PC-9 (cell line): ENCODE measurements around the gene CFAP210. TPM values are rescaled to one million over a fixed set of nuclear protein-coding genes. Genes with fewer than 3 reads are reported as not detected.

Experiments
- BruUV-seq: library from RNA; stranded (reverse); fragments of 400-500 nt; replicated peaks from 2 replicates; lab custom pipeline; 2021; lab: Mats Ljungman, UMichigan
- CTCF ChIA-PET: fragments of 300-600 bp; sonication (Branson Sonifier 250); formaldehyde crosslinking; loops from one replicate; lab custom pipeline; 2022; ENCODE audit warnings: antibody characterized with exemption; lab: Charles Lee
- POLR2A ChIA-PET: fragments of 300-600 bp; sonication (Branson Sonifier 250); formaldehyde crosslinking; loops from one replicate; lab custom pipeline; 2022; ENCODE audit warnings: antibody characterized with exemption; ENCODE audit not compliant: unreplicated experiment; lab: Charles Lee
- DNase-seq, 2 experiments: peaks; one replicate each; pipeline versions ENCODE4 v3.0.0 to v3.0.0-alpha.2; 2015 to 2022; ENCODE audit warnings: mixed read lengths in 1 of 2
- H2AFZ ChIP-seq: fragments of 200-600 bp; sonication (generic); 2 replicates; pipeline ENCODE4 v1.8.1; 2017; ENCODE audit warnings: antibody characterized with exemption
- H3F3A ChIP-seq: fragments of 200-600 bp; sonication (generic); 2 replicates; pipeline ENCODE4 v1.8.1; 2017; ENCODE audit warnings: antibody characterized with exemption, mild to moderate bottlenecking, low read depth; ENCODE audit not compliant: insufficient read depth
- H3K27ac ChIP-seq: fragments of 200-600 bp; sonication (generic); 2 replicates; pipeline ENCODE4 v1.6.1; 2016; ENCODE audit warnings: mixed run types
- H3K27me3 ChIP-seq: fragments of 200-600 bp; sonication (generic); 2 replicates; pipeline ENCODE4 v1.6.1; 2016; ENCODE audit warnings: low read depth, mixed run types; ENCODE audit not compliant: insufficient read depth
- H3K36me3 ChIP-seq: fragments of 200-600 bp; sonication (generic); 2 replicates; pipeline ENCODE4 v1.6.1; 2016; ENCODE audit warnings: low read depth, mixed run types
- H3K4me1 ChIP-seq: fragments of 200-600 bp; sonication (generic); replicated peaks from 2 replicates; pipeline ENCODE4 v1.6.1; 2016; ENCODE audit warnings: mixed run types; ENCODE audit not compliant: insufficient read depth
- H3K4me2 ChIP-seq: fragments of 200-600 bp; sonication (generic); 2 replicates; pipeline ENCODE4 v1.6.1; 2017; ENCODE audit warnings: mixed run types
- H3K4me3 ChIP-seq: fragments of 200-600 bp; sonication (generic); 2 replicates; pipeline ENCODE4 v1.6.1; 2016; ENCODE audit warnings: mixed run types
- H3K79me2 ChIP-seq: fragments of 200-600 bp; sonication (generic); 2 replicates; pipeline ENCODE4 v1.6.1; 2017; ENCODE audit warnings: low read depth, mixed run types
- H3K9me2 ChIP-seq: fragments of 200-600 bp; sonication (generic); 2 replicates; pipeline ENCODE4 v1.8.1; 2017; ENCODE audit warnings: mild to moderate bottlenecking; ENCODE audit not compliant: insufficient read depth
- H3K9me3 ChIP-seq: fragments of 200-600 bp; sonication (generic); 2 replicates; pipeline ENCODE4 v1.8.1; 2016; ENCODE audit warnings: low read depth; ENCODE audit not compliant: insufficient read depth
- H4K20me1 ChIP-seq: fragments of 200-600 bp; sonication (generic); 2 replicates; pipeline ENCODE4 v1.8.1; 2017; ENCODE audit not compliant: insufficient read depth
- EZH2 ChIP-seq: fragments of 200-600 bp; sonication (generic); IDR thresholded peaks from 2 replicates; pipeline ENCODE4 v1.8.0; 2017; ENCODE audit warnings: antibody characterized with exemption, low read depth
- intact Hi-C: fragments of 100-400 bp; cut with micrococcal nuclease; formaldehyde crosslinking; loops from one replicate; pipeline ENCODE4 v1.10.0; 2022; ENCODE audit not compliant: unreplicated experiment
- total RNA-seq: library from RNA; stranded (reverse); gene quantifications from 2 replicates; pipeline ENCODE4 v1.2.3, GENCODE V29; 2021
- TF ChIP-seq, protein P1 (sequence below): fragments of 200-600 bp; sonication (generic); conservative IDR thresholded peaks from 2 replicates; pipeline ENCODE4 v1.6.1; 2017; ENCODE audit warnings: mixed run types, antibody characterized with exemption, mild to moderate bottlenecking, moderate library complexity

CFAP210 gene
- total RNA-seq, 1 experiment from 2014 or later = 0.96 TPM

DNA sequence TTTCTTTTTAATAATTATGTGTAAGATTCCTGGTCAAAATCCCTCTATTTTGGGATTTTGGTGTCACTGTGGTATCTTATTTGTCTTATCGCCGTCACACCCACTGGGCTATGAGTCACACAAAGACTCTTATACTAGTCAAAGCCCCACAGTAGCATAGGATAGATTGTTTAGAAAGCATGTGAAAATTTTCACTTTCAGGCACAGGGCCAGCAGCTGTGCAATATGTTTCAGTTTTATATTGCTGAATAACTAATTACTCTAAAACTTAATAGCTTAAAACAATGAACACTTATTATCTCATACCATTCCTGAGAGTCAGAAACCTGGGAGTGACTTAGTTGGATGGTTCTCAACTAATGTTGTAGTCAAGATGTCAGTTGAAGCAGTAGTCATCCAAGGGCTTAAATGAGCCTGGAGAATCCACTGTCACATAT, 24.0 kb downstream of the CFAP210 start:
- no peak overlapping the region for H3K27ac ChIP-seq
- TF ChIP-seq EZH2 = no peak
- TF ChIP-seq, protein P1, sequence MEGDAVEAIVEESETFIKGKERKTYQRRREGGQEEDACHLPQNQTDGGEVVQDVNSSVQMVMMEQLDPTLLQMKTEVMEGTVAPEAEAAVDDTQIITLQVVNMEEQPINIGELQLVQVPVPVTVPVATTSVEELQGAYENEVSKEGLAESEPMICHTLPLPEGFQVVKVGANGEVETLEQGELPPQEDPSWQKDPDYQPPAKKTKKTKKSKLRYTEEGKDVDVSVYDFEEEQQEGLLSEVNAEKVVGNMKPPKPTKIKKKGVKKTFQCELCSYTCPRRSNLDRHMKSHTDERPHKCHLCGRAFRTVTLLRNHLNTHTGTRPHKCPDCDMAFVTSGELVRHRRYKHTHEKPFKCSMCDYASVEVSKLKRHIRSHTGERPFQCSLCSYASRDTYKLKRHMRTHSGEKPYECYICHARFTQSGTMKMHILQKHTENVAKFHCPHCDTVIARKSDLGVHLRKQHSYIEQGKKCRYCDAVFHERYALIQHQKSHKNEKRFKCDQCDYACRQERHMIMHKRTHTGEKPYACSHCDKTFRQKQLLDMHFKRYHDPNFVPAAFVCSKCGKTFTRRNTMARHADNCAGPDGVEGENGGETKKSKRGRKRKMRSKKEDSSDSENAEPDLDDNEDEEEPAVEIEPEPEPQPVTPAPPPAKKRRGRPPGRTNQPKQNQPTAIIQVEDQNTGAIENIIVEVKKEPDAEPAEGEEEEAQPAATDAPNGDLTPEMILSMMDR = no peak
- no TSS peak for BruUV-seq
- no peaks in the 10 kb centered on the region for H3K36me3 ChIP-seq
- intact Hi-C loops = no loop called here
- no peaks in the 10 kb centered on the region for H4K20me1 ChIP-seq
- no peaks in the 10 kb centered on the region for H3K9me2 ChIP-seq
- no peaks in the 10 kb centered on the region for H3F3A ChIP-seq
- DNase-seq = no peak
- no peak overlapping the region for H3K4me3 ChIP-seq
- H3K79me2 ChIP-seq = no peaks in the 10 kb centered on the region
- no peaks in the 10 kb centered on the region for H3K4me1 ChIP-seq
- no peaks in the 10 kb centered on the region for H3K9me3 ChIP-seq
- no peak overlapping the region for H3K4me2 ChIP-seq
- ChIA-PET CTCF (no interaction called here), POLR2A (no interaction called here)
- no peak overlapping the region for H2AFZ ChIP-seq
- H3K27me3 ChIP-seq = no peaks in the 10 kb centered on the region

DNA sequence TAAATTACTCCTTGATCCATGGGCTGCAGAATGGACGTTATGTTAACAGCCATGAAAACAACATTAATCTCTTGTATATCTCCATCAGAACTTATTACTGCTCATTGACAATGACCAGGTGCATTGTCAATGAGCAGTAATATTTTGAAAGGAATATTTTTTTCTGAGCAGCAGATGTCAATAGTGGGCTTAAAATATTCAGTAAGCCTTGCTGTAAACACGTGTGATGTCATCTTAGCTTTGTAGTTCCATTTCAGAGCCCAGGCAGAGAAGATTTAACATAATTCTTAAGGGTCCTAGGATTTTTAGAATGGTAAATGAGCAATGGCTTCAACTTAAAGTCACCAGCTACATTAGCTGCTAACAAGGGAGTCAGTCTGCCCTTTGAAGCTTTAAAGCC, 26.6 kb downstream of the CFAP210 start:
- Histone ChIP-seq H3K4me1 (no peaks in the 10 kb centered on the region), H3K9me2 (no peaks in the 10 kb centered on the region), H2AFZ (no peak overlapping the region), H3K27me3 (no peaks in the 10 kb centered on the region), H3F3A (no peaks in the 10 kb centered on the region), H3K79me2 (no peaks in the 10 kb centered on the region), H3K27ac (no peak overlapping the region), H3K36me3 (no peaks in the 10 kb centered on the region), H3K4me3 (no peak overlapping the region), H3K9me3 (no peaks in the 10 kb centered on the region), H3K4me2 (no peak overlapping the region), H4K20me1 (no peaks in the 10 kb centered on the region)
- no TSS peak for BruUV-seq
- DNase-seq = no peak
- no peak for TF ChIP-seq EZH2
- TF ChIP-seq, protein P1 = no peak
- POLR2A ChIA-PET = no interaction called here
- intact Hi-C loops = no loop called here
- CTCF ChIA-PET = no interaction called here

DNA sequence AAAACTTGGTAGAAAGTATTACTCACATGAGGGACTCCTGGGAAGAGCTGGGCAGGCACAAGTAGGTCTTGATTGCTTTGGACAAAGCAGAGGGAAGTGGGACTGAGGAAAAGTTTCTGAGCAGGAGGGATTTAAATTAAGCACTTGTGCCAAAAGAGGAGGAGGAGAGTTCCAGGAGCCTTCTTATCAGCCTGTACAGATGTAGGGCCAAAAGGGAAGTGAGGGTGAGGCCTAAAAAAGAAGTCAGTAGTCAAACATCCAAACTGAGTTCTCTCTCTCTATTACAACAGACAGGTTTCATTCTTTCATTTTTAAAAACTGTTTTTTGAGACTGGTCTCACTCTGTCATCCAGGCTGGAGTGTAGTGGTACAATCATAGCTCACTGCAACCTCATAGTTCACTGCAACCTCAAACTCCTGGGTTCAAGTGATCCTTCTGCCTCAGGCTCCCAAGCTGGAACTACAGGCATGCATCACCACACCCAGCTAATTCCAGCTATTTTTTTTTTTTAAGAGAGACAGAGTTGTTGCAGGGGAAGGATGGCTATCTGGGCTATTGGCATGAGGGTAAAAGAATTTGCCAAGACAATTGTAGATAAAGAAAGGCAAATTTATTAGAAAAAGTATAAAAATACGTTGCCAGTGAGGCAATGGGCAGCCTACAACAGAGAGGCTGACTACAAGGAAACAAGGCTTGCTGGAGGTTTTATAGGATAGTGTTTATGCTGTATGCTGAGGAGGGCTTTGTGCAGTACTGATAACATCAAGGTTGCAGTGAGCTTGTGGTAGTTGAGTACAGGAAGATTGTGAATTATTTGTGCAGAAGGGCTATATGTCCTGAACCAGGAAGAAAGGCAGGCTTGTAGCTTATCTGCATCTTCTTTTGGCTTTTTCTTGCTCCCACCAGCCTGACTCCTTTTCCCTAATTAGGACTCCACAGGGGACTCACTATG, 29.0 kb downstream of the CFAP210 start:
- Histone ChIP-seq H3K27me3 (no peaks in the 10 kb centered on the region), H3K4me1 (no peaks in the 10 kb centered on the region), H3K27ac (no peak overlapping the region), H3K4me3 (no peak overlapping the region), H2AFZ (no peak overlapping the region), H3K79me2 (no peaks in the 10 kb centered on the region), H3F3A (no peaks in the 10 kb centered on the region), H3K36me3 (no peaks in the 10 kb centered on the region), H3K9me3 (no peaks in the 10 kb centered on the region), H4K20me1 (no peaks in the 10 kb centered on the region), H3K9me2 (no peaks in the 10 kb centered on the region), H3K4me2 (no peak overlapping the region)
- BruUV-seq = no TSS peak
- ChIA-PET POLR2A (interaction anchor here (0.5 kb wide), 1 partner anchor 132 kb away, joined by 10 read pairs; no protein-coding TSS in a partner anchor), CTCF (interaction anchor here (0.7 kb wide), 1 partner anchor 21 kb away, joined by 4 read pairs; no protein-coding TSS in a partner anchor)
- no peak for DNase-seq
- intact Hi-C loops = no loop called here
- no peak for TF ChIP-seq EZH2
- TF ChIP-seq, protein P1 = no peak
